ENCODE measurements around the gene LCOR.

Gene LCOR

GRCh38 chr10:97043563-97043855 lies 211.4 kb downstream of the LCOR start:
- WGBS, 2 experiments (ENCODE audit: insufficient coverage in 2 of 2), result 93 to 95% methylated on average over 10 to 14 of the region's 14 CpGs
- Histone ChIP-seq H3K4me1 (ENCODE audit: control insufficient read depth, insufficient read depth, low read length, poor library complexity, severe bottlenecking) (no peaks in the 10 kb centered on the region), H3K36me3 (ENCODE audit: control insufficient read depth, insufficient read depth, low read length) (no peaks in the 10 kb centered on the region), H3K4me3 (ENCODE audit: extremely low read depth, insufficient read depth, low read length, poor library complexity, severe bottlenecking) (no peak overlapping the region), H3K9me3 (ENCODE audit: control insufficient read depth, low read length) (no peaks in the 10 kb centered on the region), H3K27ac (ENCODE audit: low read depth, low read length, severe bottlenecking) (no peak overlapping the region)

All from mesodermal cell (in vitro differentiated cells).